Ishikawa (cell line): ENCODE measurements around the gene FGF10.

Source experiments
- CEBPB ChIP-seq: IDR thresholded peaks from 2 replicates; pipeline ENCODE4 v1.6.1; 2012
- EGR1 ChIP-seq: IDR thresholded peaks from 2 replicates; pipeline ENCODE4 v1.6.1; 2012
- RAD21 ChIP-seq: IDR thresholded peaks from 2 replicates; pipeline ENCODE4 v1.6.1; 2012; ENCODE audit warnings: low read depth

DNA sequence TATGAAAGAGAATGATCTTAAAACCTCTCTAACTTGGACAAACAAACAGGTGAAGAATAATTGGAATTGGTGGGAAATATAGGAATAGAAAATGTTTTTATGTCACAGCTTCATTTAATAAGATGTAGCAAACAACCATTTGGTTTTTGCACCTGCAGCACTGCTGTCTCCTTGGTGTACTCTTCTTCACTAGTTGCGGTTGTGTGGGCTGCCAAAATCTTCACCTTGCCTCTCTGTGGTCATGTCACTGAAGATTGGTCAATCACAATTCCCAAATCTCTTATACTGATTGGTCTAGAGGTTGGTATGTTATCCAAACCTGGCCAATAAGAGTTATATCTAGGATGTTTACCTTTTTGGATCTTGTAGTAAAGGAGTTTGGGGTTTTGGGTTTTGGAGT is 88.7 kb downstream of the FGF10 start:
- TF ChIP-seq RAD21 (no peak), EGR1 (no peak), CEBPB (no peak)
